Measurements from ENCODE around the gene SCN5A. TPM values are rescaled to one million over a fixed set of nuclear protein-coding genes. Genes with fewer than 3 reads are reported as not detected.
A peak's percentile ranks its signal among the peaks of the same experiment; 100 is the strongest.

The SCN5A gene
- total RNA-seq, 1 experiment from 2014 or later = 13.6 TPM

GRCh38 chr3:38652934-38653333, 3.4 kb upstream of the SCN5A start (continued):
- TF ChIP-seq ZNF138 (CRISPR knock-in tag; conservative IDR thresholded peaks at IDR 0.05) (no peak), ZNF425 (CRISPR knock-in tag; conservative IDR thresholded peaks at IDR 0.05) (no peak), CBFB (CRISPR knock-in tag; IDR thresholded peaks at IDR 0.05; ENCODE audit: low read depth) (no peak)

- H3K27ac Mint-ChIP-seq = no peak overlapping the region
- H3K9me3 Mint-ChIP-seq = peaks cover 4% of the 10 kb centered on the region; the same call in 1 of the 2 replicates
- H3K27me3 Mint-ChIP-seq (ENCODE audit: low read depth) = peaks cover 15% of the 10 kb centered on the region
- H3K36me3 Mint-ChIP-seq = no peaks in the 10 kb centered on the region
- ChIA-PET CTCF (interaction anchor here (0.6 to 2.7 kb wide), 27 partner anchors 8 to 1187 kb away, joined by 3 to 30 read pairs (median 4); partner anchors contain the start of genes EXOG, OXSR1 and XYLB), POLR2A (no interaction called here)
- peak; percentile 43 for ATAC-seq
- DNase-seq (ENCODE audit: low spot score) = peak; percentile 83
- peaks cover 10% of the 10 kb centered on the region for H3K4me1 Mint-ChIP-seq
- H3K4me3 Mint-ChIP-seq = no peak overlapping the region
- TF ChIP-seq RORB (CRISPR knock-in tag; IDR thresholded peaks at IDR 0.05) = no peak
- no peak for TF ChIP-seq IRF2 (CRISPR knock-in tag; IDR thresholded peaks at IDR 0.05; ENCODE audit: borderline replicate concordance, low read depth)
- no peak for TF ChIP-seq ZNF232 (CRISPR knock-in tag; IDR thresholded peaks at IDR 0.05)
- peak; percentile 99 for TF ChIP-seq MAX (CRISPR knock-in tag; IDR thresholded peaks at IDR 0.05)
- TF ChIP-seq CREM (CRISPR knock-in tag; IDR thresholded peaks at IDR 0.05) = no peak
- 0 out of 2 replicates have a peak, but pooled peaks have one; percentile 35 for TF ChIP-seq HMGXB4 (CRISPR knock-in tag; IDR thresholded peaks at IDR 0.05)
- TF ChIP-seq FOXK1 (CRISPR knock-in tag; IDR thresholded peaks at IDR 0.05) = peak; percentile 23; the same call in 1 of the 2 replicates
- TF ChIP-seq ZNF416 (CRISPR knock-in tag; IDR thresholded peaks at IDR 0.05) = no peak
- TF ChIP-seq ZNF512 (CRISPR knock-in tag; IDR thresholded peaks at IDR 0.05; ENCODE audit: borderline replicate concordance) = no peak
- TF ChIP-seq USF2 (CRISPR knock-in tag; IDR thresholded peaks at IDR 0.05) = peak; percentile 61
- 0 out of 2 replicates have a peak, but pooled peaks have one; percentile 31 for TF ChIP-seq ZNF532 (CRISPR knock-in tag; IDR thresholded peaks at IDR 0.05; ENCODE audit: borderline replicate concordance)
- 0 out of 2 replicates have a peak, but pooled peaks have one; percentile 34 for TF ChIP-seq SMAD3 (CRISPR knock-in tag; IDR thresholded peaks at IDR 0.05; ENCODE audit: borderline replicate concordance)
- TF ChIP-seq ZNF121 (CRISPR knock-in tag; IDR thresholded peaks at IDR 0.05) = no peak
- TF ChIP-seq NR2C2 (CRISPR knock-in tag; IDR thresholded peaks at IDR 0.05) = no peak
- no peak for TF ChIP-seq CREB1 (CRISPR knock-in tag; IDR thresholded peaks at IDR 0.05)
- TF ChIP-seq CTCF (IDR thresholded peaks at IDR 0.05) = peak; percentile 98
- TF ChIP-seq MLX (CRISPR knock-in tag; IDR thresholded peaks at IDR 0.05) = no peak
- 0 out of 2 replicates have a peak, but pooled peaks have one; percentile 20 for TF ChIP-seq MYBL2 (CRISPR knock-in tag; IDR thresholded peaks at IDR 0.05)
- peak; percentile 51 for TF ChIP-seq SP1 (CRISPR knock-in tag; conservative IDR thresholded peaks at IDR 0.05)
These were observed 1.8 kb upstream of the SCN5A start for GRCh38 chr3:38651153-38651789.

All from WTC11 (cell line).